ENCODE data around the gene NUP133. TPM values are rescaled to one million over a fixed set of nuclear protein-coding genes. Genes with fewer than 3 reads are reported as not detected.

The NUP133 gene
- total RNA-seq, 1 experiment from 2014 or later, result 67.8 TPM

DNA sequence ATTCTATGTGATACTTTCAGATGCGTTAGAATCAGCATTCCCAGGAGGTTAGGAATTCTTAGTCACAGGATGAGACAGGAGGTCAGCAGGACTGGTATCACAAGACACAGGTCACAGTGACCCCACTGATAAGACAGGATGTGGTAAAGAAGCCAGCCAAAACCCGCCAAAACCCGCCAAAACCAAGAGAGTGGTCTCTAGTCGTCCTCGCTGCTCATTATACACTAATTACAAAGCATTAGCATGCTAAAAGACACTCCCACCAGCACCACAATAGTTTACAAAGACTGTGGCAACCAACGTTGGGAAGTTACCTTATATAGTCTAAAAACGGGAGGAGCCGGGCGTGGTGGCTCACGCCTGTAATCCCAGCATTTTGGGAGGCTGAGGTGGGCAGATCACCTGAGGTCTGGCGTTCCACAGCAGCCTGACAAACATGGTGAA is 60.3 kb downstream of the NUP133 start:
- ChIA-PET POLR2A (no interaction called here), CTCF (no interaction called here)
- no peaks in the 10 kb centered on the region for H3K27me3 Mint-ChIP-seq (ENCODE audit: low read depth)
- H3K9me3 Mint-ChIP-seq, result no peaks in the 10 kb centered on the region
- H3K4me3 Mint-ChIP-seq, result no peak overlapping the region
- H3K4me1 Mint-ChIP-seq, result no peaks in the 10 kb centered on the region
- H3K27ac Mint-ChIP-seq, result peak overlapping the region; percentile 15; the same call in 1 of the 2 replicates
- no peak for DNase-seq (ENCODE audit: low spot score)
- peaks cover 36% of the 10 kb centered on the region for H3K36me3 Mint-ChIP-seq
- no peak for ATAC-seq
- TF ChIP-seq AR (CRISPR knock-in tag; IDR thresholded peaks at IDR 0.05), result no peak
- no peak for TF ChIP-seq NR1H2 (CRISPR knock-in tag; IDR thresholded peaks at IDR 0.05)
- no peak for TF ChIP-seq TEAD4 (CRISPR knock-in tag; IDR thresholded peaks at IDR 0.05)
- TF ChIP-seq STAT6 (CRISPR knock-in tag; conservative IDR thresholded peaks at IDR 0.05; ENCODE audit: low read depth), result no peak
- TF ChIP-seq NR3C1 (CRISPR knock-in tag; conservative IDR thresholded peaks at IDR 0.05; ENCODE audit: low read depth), result no peak
- TF ChIP-seq MYBL2 (CRISPR knock-in tag; IDR thresholded peaks at IDR 0.05), result no peak
- no peak for TF ChIP-seq ZNF281 (CRISPR knock-in tag; IDR thresholded peaks at IDR 0.05)
- TF ChIP-seq NFE2L1 (CRISPR knock-in tag; IDR thresholded peaks at IDR 0.05), result no peak
- no peak for TF ChIP-seq ZBTB43 (CRISPR knock-in tag; IDR thresholded peaks at IDR 0.05)
- no peak for TF ChIP-seq ZNF416 (CRISPR knock-in tag; IDR thresholded peaks at IDR 0.05)
- TF ChIP-seq, protein P1, sequence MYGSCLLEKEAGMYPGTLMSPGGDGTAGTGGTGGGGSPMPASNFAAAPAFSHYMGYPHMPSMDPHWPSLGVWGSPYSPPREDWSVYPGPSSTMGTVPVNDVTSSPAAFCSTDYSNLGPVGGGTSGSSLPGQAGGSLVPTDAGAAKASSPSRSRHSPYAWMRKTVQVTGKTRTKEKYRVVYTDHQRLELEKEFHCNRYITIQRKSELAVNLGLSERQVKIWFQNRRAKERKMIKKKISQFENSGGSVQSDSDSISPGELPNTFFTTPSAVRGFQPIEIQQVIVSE (CRISPR knock-in tag; IDR thresholded peaks at IDR 0.05; ENCODE audit: borderline replicate concordance), result no peak
- no peak for TF ChIP-seq ZNF512 (CRISPR knock-in tag; IDR thresholded peaks at IDR 0.05; ENCODE audit: borderline replicate concordance)
- TF ChIP-seq NFATC4 (CRISPR knock-in tag; IDR thresholded peaks at IDR 0.05), result no peak
- no peak for TF ChIP-seq E2F1 (CRISPR knock-in tag; IDR thresholded peaks at IDR 0.05)
- TF ChIP-seq ETV6 (CRISPR knock-in tag; IDR thresholded peaks at IDR 0.05), result no peak
